Measurements from ENCODE around the gene C9orf85. TPM values are rescaled to one million over a fixed set of nuclear protein-coding genes. Genes with fewer than 3 reads are reported as not detected.

Gene C9orf85
- total RNA-seq, 2 donors from 2014 or later: 7.5 to 9.3 TPM

- H3K4me3 ChIP-seq (ENCODE audit: low read length): no peak overlapping the region
- Mint-ChIP-seq H3K4me1 (peaks cover 13% of the 10 kb centered on the region), H3K27ac (no peak overlapping the region), H3K9me3 (peaks cover 32% of the 10 kb centered on the region), H3K27me3 (ENCODE audit: insufficient read depth) (no peaks in the 10 kb centered on the region), H3K4me3 (no peak overlapping the region), H3K36me3 (ENCODE audit: low read depth) (peaks cover 34% of the 10 kb centered on the region)
- no peak for DNase-seq
- peaks cover 24% of the 10 kb centered on the region for H3K9me3 ChIP-seq (ENCODE audit: control insufficient read depth, low read length)
- H3K9ac ChIP-seq (ENCODE audit: extremely low read depth, low read length, poor library complexity, severe bottlenecking): no peak overlapping the region
- no peak for TF ChIP-seq CTCF (conservative IDR thresholded peaks at IDR 0.05)
- peaks cover 29% of the 10 kb centered on the region for H3K36me3 ChIP-seq (ENCODE audit: control insufficient read depth, insufficient read depth, low read length)
- no peaks in the 10 kb centered on the region for H3K4me1 ChIP-seq (ENCODE audit: control insufficient read depth, insufficient read depth, low read length)
- no peaks in the 10 kb centered on the region for H3K27me3 ChIP-seq (ENCODE audit: control insufficient read depth, insufficient read depth, low read length, poor library complexity, severe bottlenecking)
- no peak overlapping the region for H3K27ac ChIP-seq (ENCODE audit: low read depth, low read length)
Measured at GRCh38 chr9:71915495-71915894, 4.1 kb downstream of the C9orf85 start.

- Mint-ChIP-seq H3K9me3 (peaks cover 43% of the 10 kb centered on the region), H3K4me1 (peaks cover 15% of the 10 kb centered on the region), H3K27me3 (ENCODE audit: insufficient read depth) (no peaks in the 10 kb centered on the region), H3K36me3 (ENCODE audit: low read depth) (peaks cover 46% of the 10 kb centered on the region), H3K4me3 (no peak overlapping the region), H3K27ac (no peak overlapping the region)
- DNase-seq: no peak
- no peak for TF ChIP-seq CTCF (conservative IDR thresholded peaks at IDR 0.05)
- Histone ChIP-seq H3K27me3 (ENCODE audit: control insufficient read depth, insufficient read depth, low read length, poor library complexity, severe bottlenecking) (no peaks in the 10 kb centered on the region), H3K27ac (ENCODE audit: low read depth, low read length) (no peak overlapping the region), H3K9ac (ENCODE audit: extremely low read depth, low read length, poor library complexity, severe bottlenecking) (no peak overlapping the region), H3K36me3 (ENCODE audit: control insufficient read depth, insufficient read depth, low read length) (peaks cover 30% of the 10 kb centered on the region), H3K4me1 (ENCODE audit: control insufficient read depth, insufficient read depth, low read length) (no peaks in the 10 kb centered on the region), H3K4me3 (ENCODE audit: low read length) (no peak overlapping the region), H3K9me3 (ENCODE audit: control insufficient read depth, low read length) (peaks cover 25% of the 10 kb centered on the region)
Measured at GRCh38 chr9:71916834-71917534, 5.5 kb downstream of the C9orf85 start.

- peaks cover 30% of the 10 kb centered on the region for H3K36me3 ChIP-seq (ENCODE audit: control insufficient read depth, insufficient read depth, low read length)
- WGBS, 2 experiments (ENCODE audit: insufficient coverage in 1 of 2, insufficient read length in 1 of 2): 91 to 100% methylated on average over 1 to 4 of the region's 5 CpGs
- H3K27me3 ChIP-seq (ENCODE audit: control insufficient read depth, insufficient read depth, low read length, poor library complexity, severe bottlenecking): no peaks in the 10 kb centered on the region
- H3K36me3 Mint-ChIP-seq (ENCODE audit: low read depth): peaks cover 60% of the 10 kb centered on the region
- no peak overlapping the region for H3K9ac ChIP-seq (ENCODE audit: extremely low read depth, low read length, poor library complexity, severe bottlenecking)
- H3K4me3 ChIP-seq (ENCODE audit: low read length): no peak overlapping the region
- no peaks in the 10 kb centered on the region for H3K27me3 Mint-ChIP-seq (ENCODE audit: insufficient read depth)
- DNase-seq: no peak
- H3K4me1 ChIP-seq (ENCODE audit: control insufficient read depth, insufficient read depth, low read length): no peaks in the 10 kb centered on the region
- H3K9me3 ChIP-seq (ENCODE audit: control insufficient read depth, low read length): peaks cover 33% of the 10 kb centered on the region
- H3K27ac Mint-ChIP-seq: no peak overlapping the region
- H3K9me3 Mint-ChIP-seq: peaks cover 50% of the 10 kb centered on the region
- no peak for TF ChIP-seq CTCF (conservative IDR thresholded peaks at IDR 0.05)
- peaks cover 9% of the 10 kb centered on the region for H3K4me1 Mint-ChIP-seq
- H3K4me3 Mint-ChIP-seq: no peak overlapping the region
- H3K27ac ChIP-seq (ENCODE audit: low read depth, low read length): no peak overlapping the region
Measured at GRCh38 chr9:71918419-71918818, 7.0 kb downstream of the C9orf85 start.
